ENCODE data around the gene ATP1B1.

DNA sequence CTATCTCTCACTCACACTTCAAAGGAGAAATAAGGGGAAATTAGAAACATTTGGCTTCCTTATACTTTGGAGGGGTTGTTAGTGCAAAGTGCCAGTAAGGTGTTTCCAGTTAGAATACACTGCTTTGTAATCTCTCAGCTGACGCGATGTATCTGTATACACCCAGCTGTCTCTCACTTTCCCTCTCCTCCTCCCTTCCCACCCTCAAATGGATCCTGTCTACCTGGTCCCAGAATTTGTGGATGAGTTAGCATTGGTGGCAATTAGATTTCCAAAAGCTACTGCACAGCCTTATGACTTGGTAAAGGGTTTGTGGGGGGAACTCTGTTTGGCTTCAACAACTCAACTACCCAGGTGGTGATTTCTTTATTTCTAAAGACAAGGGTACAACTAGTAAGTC is 10.5 kb downstream of the ATP1B1 start:
- TF ChIP-seq, protein P1, sequence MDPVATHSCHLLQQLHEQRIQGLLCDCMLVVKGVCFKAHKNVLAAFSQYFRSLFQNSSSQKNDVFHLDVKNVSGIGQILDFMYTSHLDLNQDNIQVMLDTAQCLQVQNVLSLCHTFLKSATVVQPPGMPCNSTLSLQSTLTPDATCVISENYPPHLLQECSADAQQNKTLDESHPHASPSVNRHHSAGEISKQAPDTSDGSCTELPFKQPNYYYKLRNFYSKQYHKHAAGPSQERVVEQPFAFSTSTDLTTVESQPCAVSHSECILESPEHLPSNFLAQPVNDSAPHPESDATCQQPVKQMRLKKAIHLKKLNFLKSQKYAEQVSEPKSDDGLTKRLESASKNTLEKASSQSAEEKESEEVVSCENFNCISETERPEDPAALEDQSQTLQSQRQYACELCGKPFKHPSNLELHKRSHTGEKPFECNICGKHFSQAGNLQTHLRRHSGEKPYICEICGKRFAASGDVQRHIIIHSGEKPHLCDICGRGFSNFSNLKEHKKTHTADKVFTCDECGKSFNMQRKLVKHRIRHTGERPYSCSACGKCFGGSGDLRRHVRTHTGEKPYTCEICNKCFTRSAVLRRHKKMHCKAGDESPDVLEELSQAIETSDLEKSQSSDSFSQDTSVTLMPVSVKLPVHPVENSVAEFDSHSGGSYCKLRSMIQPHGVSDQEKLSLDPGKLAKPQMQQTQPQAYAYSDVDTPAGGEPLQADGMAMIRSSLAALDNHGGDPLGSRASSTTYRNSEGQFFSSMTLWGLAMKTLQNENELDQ (CRISPR knock-in tag; IDR thresholded peaks at IDR 0.05; ENCODE audit: borderline replicate concordance) = no peak
- TF ChIP-seq CEBPB (IDR thresholded peaks at IDR 0.05; ENCODE audit: borderline replicate concordance, low read depth, low read length) (no peak), CTCF (CRISPR knock-in tag; IDR thresholded peaks at IDR 0.05) (no peak), ATF7-NPFF (CRISPR knock-in tag; IDR thresholded peaks at IDR 0.05; ENCODE audit: low read depth) (no peak)
